ENCODE data around the gene ZFAND3.

DNA sequence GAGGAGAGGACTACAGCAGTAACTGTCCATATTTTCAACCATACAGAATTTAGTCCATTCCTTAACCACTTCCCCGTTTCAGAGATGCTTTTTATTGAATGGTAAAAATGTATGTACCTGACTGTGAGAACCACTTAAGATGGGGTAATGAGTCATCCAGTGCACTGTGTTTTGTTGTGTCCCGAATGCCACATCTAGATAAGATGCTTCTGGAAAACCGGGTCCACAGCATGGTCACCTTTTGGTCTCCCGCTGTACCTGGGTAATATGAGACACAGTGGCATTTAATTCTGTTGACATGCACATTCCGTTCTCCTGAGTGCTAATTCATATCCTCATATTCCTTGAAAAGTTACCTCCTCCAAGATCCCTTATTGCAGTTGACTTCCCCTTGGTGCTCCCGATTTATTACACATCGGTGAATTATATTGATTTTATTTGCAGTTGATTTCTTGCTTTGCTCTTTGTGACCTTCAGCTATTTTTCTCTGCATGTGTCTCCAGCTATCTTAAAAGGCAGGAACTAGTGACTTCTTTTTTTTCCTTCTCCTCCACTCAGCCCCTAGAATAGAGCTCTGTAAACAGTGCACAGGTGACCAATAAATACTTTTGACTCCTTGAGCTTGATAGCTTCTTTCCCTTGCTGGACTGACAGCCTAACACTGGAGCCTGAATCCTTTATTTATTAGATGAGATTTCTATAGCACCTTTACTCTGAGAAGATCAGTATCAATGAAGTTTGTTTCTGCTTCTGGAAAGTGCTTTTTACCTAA is 314.6 kb downstream of the ZFAND3 start:
- TF ChIP-seq POLR2A (IDR thresholded peaks at IDR 0.05) (no peak), EP300 (IDR thresholded peaks at IDR 0.05) (no peak)
- TF ChIP-seq, protein P1, sequence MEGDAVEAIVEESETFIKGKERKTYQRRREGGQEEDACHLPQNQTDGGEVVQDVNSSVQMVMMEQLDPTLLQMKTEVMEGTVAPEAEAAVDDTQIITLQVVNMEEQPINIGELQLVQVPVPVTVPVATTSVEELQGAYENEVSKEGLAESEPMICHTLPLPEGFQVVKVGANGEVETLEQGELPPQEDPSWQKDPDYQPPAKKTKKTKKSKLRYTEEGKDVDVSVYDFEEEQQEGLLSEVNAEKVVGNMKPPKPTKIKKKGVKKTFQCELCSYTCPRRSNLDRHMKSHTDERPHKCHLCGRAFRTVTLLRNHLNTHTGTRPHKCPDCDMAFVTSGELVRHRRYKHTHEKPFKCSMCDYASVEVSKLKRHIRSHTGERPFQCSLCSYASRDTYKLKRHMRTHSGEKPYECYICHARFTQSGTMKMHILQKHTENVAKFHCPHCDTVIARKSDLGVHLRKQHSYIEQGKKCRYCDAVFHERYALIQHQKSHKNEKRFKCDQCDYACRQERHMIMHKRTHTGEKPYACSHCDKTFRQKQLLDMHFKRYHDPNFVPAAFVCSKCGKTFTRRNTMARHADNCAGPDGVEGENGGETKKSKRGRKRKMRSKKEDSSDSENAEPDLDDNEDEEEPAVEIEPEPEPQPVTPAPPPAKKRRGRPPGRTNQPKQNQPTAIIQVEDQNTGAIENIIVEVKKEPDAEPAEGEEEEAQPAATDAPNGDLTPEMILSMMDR (IDR thresholded peaks at IDR 0.05): no peak

Data from upper lobe of left lung (tissue), 4 donors.